GM23338 (cell line): ENCODE data around the gene SLC6A8. TPM values are rescaled to one million over a fixed set of nuclear protein-coding genes. Genes with fewer than 3 reads are reported as not detected.
"Not testable (repeated sequence)": the region's sequence is repeated elsewhere in the genome, so short reads cannot be mapped to it uniquely, and the experiment has no call there.

ENCODE experiments used
- ATAC-seq: fragments of 200-7000 bp; cut with Tn5 transposase; 3 replicates; pipeline ENCODE4 v1.9.1; 2020
- DNase-seq: peaks from one replicate; pipeline ENCODE4 v3.0.0-alpha.2; 2015; ENCODE audit warnings: low spot score
- H2AFZ ChIP-seq: fragments of 200-600 bp; sonication (generic); 2 replicates; pipeline ENCODE4 v1.8.0; 2016; ENCODE audit warnings: antibody characterized with exemption, mild to moderate bottlenecking, moderate library complexity
- H3F3A ChIP-seq: fragments of 200-600 bp; sonication (generic); replicated peaks from 2 replicates; pipeline ENCODE4 v1.8.0; 2017; ENCODE audit warnings: antibody characterized with exemption, mixed run types, low read depth
- H3K27ac ChIP-seq: fragments of 200-600 bp; sonication (generic); 2 replicates; pipeline ENCODE4 v1.6.1; 2016; ENCODE audit warnings: low read depth
- H3K27me3 ChIP-seq: fragments of 200-600 bp; sonication (generic); 2 replicates; pipeline ENCODE4 v1.8.0; 2016; ENCODE audit warnings: mild to moderate bottlenecking, mixed run types, moderate library complexity; ENCODE audit not compliant: insufficient read depth
- H3K36me3 ChIP-seq: fragments of 200-600 bp; sonication (generic); 2 replicates; pipeline ENCODE4 v1.8.0; 2016; ENCODE audit warnings: mild to moderate bottlenecking; ENCODE audit not compliant: insufficient read depth
- H3K4me1 ChIP-seq: fragments of 200-600 bp; sonication (generic); 2 replicates; pipeline ENCODE4 v1.8.0; 2016; ENCODE audit warnings: mild to moderate bottlenecking, moderate library complexity; ENCODE audit not compliant: insufficient read depth
- H3K4me2 ChIP-seq: fragments of 200-600 bp; sonication (generic); 2 replicates; pipeline ENCODE4 v1.7.1; 2017; ENCODE audit warnings: mixed run types
- H3K4me3 ChIP-seq: fragments of 200-600 bp; sonication (generic); 2 replicates; pipeline ENCODE4 v1.6.1; 2016; ENCODE audit warnings: mixed run types
- H3K79me2 ChIP-seq: fragments of 200-600 bp; sonication (generic); replicated peaks from 2 replicates; pipeline ENCODE4 v1.8.0; 2017; ENCODE audit warnings: mild to moderate bottlenecking; ENCODE audit not compliant: insufficient read depth
- H3K9me2 ChIP-seq: fragments of 200-600 bp; sonication (generic); 2 replicates; pipeline ENCODE4 v1.8.0; 2017; ENCODE audit not compliant: insufficient read depth
- H4K20me1 ChIP-seq: fragments of 200-600 bp; sonication (generic); replicated peaks from 2 replicates; pipeline ENCODE4 v1.8.0; 2017; ENCODE audit warnings: mild to moderate bottlenecking; ENCODE audit not compliant: insufficient read depth
- H3K27ac Mint-ChIP-seq: 2 replicates; pipeline ENCODE4 v1.8.0; 2020; ENCODE audit warnings: inconsistent platforms, mild to moderate bottlenecking, moderate library complexity, mixed read lengths
- H3K27me3 Mint-ChIP-seq: 3 replicates; pipeline ENCODE4 v1.8.0; 2022; ENCODE audit warnings: low read depth, mild to moderate bottlenecking, moderate library complexity, mixed read lengths, inconsistent platforms; ENCODE audit not compliant: insufficient read depth, poor library complexity
- H3K36me3 Mint-ChIP-seq: 3 replicates; pipeline ENCODE4 v1.8.0; 2021; ENCODE audit warnings: low read depth, mild to moderate bottlenecking, inconsistent platforms, moderate library complexity, mixed read lengths
- H3K4me1 Mint-ChIP-seq: 3 replicates; pipeline ENCODE4 v1.8.0; 2020; ENCODE audit warnings: mild to moderate bottlenecking, inconsistent platforms, mixed read lengths
- H3K4me3 Mint-ChIP-seq: 3 replicates; pipeline ENCODE4 v1.8.0; 2021; ENCODE audit warnings: moderate library complexity, mild to moderate bottlenecking, inconsistent platforms, mixed read lengths
- H3K9me3 Mint-ChIP-seq: 3 replicates; pipeline ENCODE4 v1.8.0; 2020; ENCODE audit warnings: moderate library complexity, mild to moderate bottlenecking, inconsistent platforms, mixed read lengths
- ETS1 ChIP-seq: IDR thresholded peaks from 2 replicates; pipeline ENCODE4 v1.6.1; 2016; ENCODE audit warnings: antibody characterized with exemption
- EZH2 ChIP-seq: fragments of 200-600 bp; sonication (generic); IDR thresholded peaks from one replicate; pipeline ENCODE4 v1.8.0; 2017; ENCODE audit warnings: antibody characterized with exemption, mild to moderate bottlenecking, low read depth; ENCODE audit not compliant: unreplicated experiment
- NANOG ChIP-seq: IDR thresholded peaks from 2 replicates; pipeline ENCODE4 v1.6.1; 2016; ENCODE audit warnings: antibody characterized with exemption, borderline replicate concordance
- REST ChIP-seq: IDR thresholded peaks from one replicate; pipeline ENCODE4 v1.6.1; 2018; ENCODE audit warnings: antibody characterized with exemption; ENCODE audit not compliant: unreplicated experiment
- polyA plus RNA-seq: library from polyadenylated mRNA; unstranded; fragments of >200 nt; fragmentation: Nextera tagmentation; extraction: Ambion mirVana; gene quantifications from 2 replicates; pipeline ENCODE4 v1.2.1, GENCODE V29; 2016
- total RNA-seq: library from RNA; depleted of rRNA; stranded (reverse); fragments of >200 nt; shearing (Covaris generic); gene quantifications from 2 replicates; pipeline ENCODE4 v1.2.3, GENCODE V29; 2014

Gene SLC6A8
- total and polyA plus RNA-seq, 2 experiments from 2014 or later, result 19.5 to 68.6 TPM

GRCh38 chrX:153741446-153741845 is 53.7 kb downstream of the SLC6A8 start (continued):
- TF ChIP-seq REST (no peak), ETS1 (no peak), NANOG (no peak), EZH2 (no peak)

GRCh38 chrX:153742111-153742510 is 54.4 kb downstream of the SLC6A8 start:
- not testable (repeated sequence) for H3K79me2 ChIP-seq, H3K4me2 ChIP-seq, H3K4me3 Mint-ChIP-seq, H3K9me3 Mint-ChIP-seq, ATAC-seq, H3K9me2 ChIP-seq, H3K36me3 ChIP-seq, H3K4me1 Mint-ChIP-seq, H4K20me1 ChIP-seq, H3K27me3 ChIP-seq, H3K27ac ChIP-seq, H3K4me1 ChIP-seq, H3K27me3 Mint-ChIP-seq, DNase-seq, H3K36me3 Mint-ChIP-seq, H3K27ac Mint-ChIP-seq, H3F3A ChIP-seq, H3K4me3 ChIP-seq, H2AFZ ChIP-seq

- H3K4me2 ChIP-seq, result peak overlapping the region; percentile 51; the same call in 1 of the 2 replicates
- not testable (repeated sequence) for H3K27ac Mint-ChIP-seq
Observed at GRCh38 chrX:153742796-153743467, 55.2 kb downstream of the SLC6A8 start.

More at GRCh38 chrX:153742796-153743467, 55.2 kb downstream of the SLC6A8 start:
- not testable (repeated sequence) for H3F3A ChIP-seq, H4K20me1 ChIP-seq, H3K27me3 ChIP-seq, H3K9me3 Mint-ChIP-seq, H3K27me3 Mint-ChIP-seq, H3K9me2 ChIP-seq, H3K36me3 ChIP-seq, H2AFZ ChIP-seq, H3K79me2 ChIP-seq, ATAC-seq, H3K4me1 Mint-ChIP-seq, H3K27ac ChIP-seq, H3K4me1 ChIP-seq, DNase-seq, H3K36me3 Mint-ChIP-seq
- 0 out of 2 replicates have a peak overlapping the region, but pooled peaks have one; percentile 26 for H3K4me3 ChIP-seq
- H3K4me3 Mint-ChIP-seq, result 0 out of 3 replicates have a peak overlapping the region, but pooled peaks have one; percentile 79
